HG03039 (cell line): Measurements from ENCODE around the gene DPP6.

Experiments
- ATAC-seq: cut with Tn5 transposase; IDR thresholded peaks from one replicate; pipeline ENCODE4 v1.9.1; 2021; ENCODE audit warnings: mild to moderate bottlenecking, moderate library complexity; ENCODE audit not compliant: unreplicated experiment

Gene DPP6

GRCh38 chr7:154684666-154685563 lies 632.7 kb downstream of the DPP6 start:
- ATAC-seq, result no peak

GRCh38 chr7:154685564-154685901 lies 633.3 kb downstream of the DPP6 start:
- ATAC-seq, result no peak

- no peak for ATAC-seq
These were observed 634.1 kb downstream of the DPP6 start for GRCh38 chr7:154686305-154686704.

- ATAC-seq, result no peak
These were observed 636.8 kb downstream of the DPP6 start for GRCh38 chr7:154688952-154689351.

GRCh38 chr7:154690411-154690810 lies 638.2 kb downstream of the DPP6 start:
- ATAC-seq, result no peak

- no peak for ATAC-seq
These were observed 641.5 kb downstream of the DPP6 start for GRCh38 chr7:154693661-154694060.

- ATAC-seq, result no peak
These were observed 643.6 kb downstream of the DPP6 start for GRCh38 chr7:154695836-154696235.

- no peak for ATAC-seq
These were observed 644.4 kb downstream of the DPP6 start for GRCh38 chr7:154696556-154696955.

- ATAC-seq, result no peak
These were observed 646.6 kb downstream of the DPP6 start for GRCh38 chr7:154698726-154699291.

GRCh38 chr7:154699417-154699816 lies 647.2 kb downstream of the DPP6 start:
- ATAC-seq, result no peak

GRCh38 chr7:154709840-154710520 lies 657.8 kb downstream of the DPP6 start:
- ATAC-seq, result no peak

GRCh38 chr7:154720016-154720415 lies 667.8 kb downstream of the DPP6 start:
- ATAC-seq, result no peak

- ATAC-seq, result no peak
These were observed 668.9 kb downstream of the DPP6 start for GRCh38 chr7:154721086-154721485.

GRCh38 chr7:154726368-154726767 lies 674.2 kb downstream of the DPP6 start:
- ATAC-seq, result no peak

GRCh38 chr7:154729056-154729455 lies 676.9 kb downstream of the DPP6 start:
- no peak for ATAC-seq

GRCh38 chr7:154735766-154736165 lies 683.6 kb downstream of the DPP6 start:
- no peak for ATAC-seq

GRCh38 chr7:154736389-154736788 lies 684.2 kb downstream of the DPP6 start:
- no peak for ATAC-seq

GRCh38 chr7:154738216-154738615 lies 686.0 kb downstream of the DPP6 start:
- no peak for ATAC-seq

- no peak for ATAC-seq
These were observed 688.9 kb downstream of the DPP6 start for GRCh38 chr7:154741131-154741530.

GRCh38 chr7:154743206-154743605 lies 691.0 kb downstream of the DPP6 start:
- no peak for ATAC-seq

GRCh38 chr7:154744256-154744860 lies 692.2 kb downstream of the DPP6 start:
- ATAC-seq, result no peak

- ATAC-seq, result no peak
These were observed 692.7 kb downstream of the DPP6 start for GRCh38 chr7:154744861-154745258.
